ENCODE results near the gene ISCA2.
"Not testable (repeated sequence)": the region's sequence is repeated elsewhere in the genome, so short reads cannot be mapped to it uniquely, and the experiment has no call there.

ISCA2 gene, protein sequence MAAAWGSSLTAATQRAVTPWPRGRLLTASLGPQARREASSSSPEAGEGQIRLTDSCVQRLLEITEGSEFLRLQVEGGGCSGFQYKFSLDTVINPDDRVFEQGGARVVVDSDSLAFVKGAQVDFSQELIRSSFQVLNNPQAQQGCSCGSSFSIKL

GRCh38 chr14:74493343-74494261 lies at the start of gene ISCA2:
Gene ISCA2 (plus strand): TSS chr14:74493765. CDS start chr14:74493775, 10 bp downstream.
- Histone ChIP-seq H3K36me3 (ENCODE audit: control insufficient read depth, insufficient read depth, low read length) (no peaks in the 10 kb centered on the region), H3K27ac (ENCODE audit: low read depth, low read length) (peak within 1 kb of the TSS; percentile 92), H3K4me1 (ENCODE audit: control insufficient read depth, insufficient read depth, low read length) (peaks cover 10% of the 10 kb centered on the region), H3K4me3 (ENCODE audit: low read length) (peak within 1 kb of the TSS; percentile 97), H3K9ac (ENCODE audit: low read length) (peak within 1 kb of the TSS; percentile 73), H3K27me3 (ENCODE audit: control insufficient read depth, insufficient read depth, low read length) (no peaks in the 10 kb centered on the region)

DNA sequence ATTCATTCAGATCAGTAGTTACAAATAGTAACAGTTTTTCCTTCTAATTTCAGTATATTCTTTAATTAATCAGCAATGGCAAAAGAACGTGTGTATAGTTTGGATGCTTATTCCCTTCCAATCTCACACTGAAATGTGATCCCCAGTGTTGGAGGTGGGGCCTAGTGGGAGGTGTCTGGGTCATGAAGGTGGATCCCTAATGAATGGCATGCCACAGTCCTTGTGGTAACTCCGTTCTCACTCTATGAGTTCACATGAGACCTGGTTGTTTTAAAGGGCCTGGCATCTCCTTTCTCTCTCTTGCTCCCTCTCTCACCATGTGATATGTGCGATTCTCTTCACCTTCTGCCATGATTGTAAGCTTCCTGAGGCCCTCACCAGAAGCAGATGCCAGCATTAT lies 48.7 kb upstream of the ISCA2 start:
- Histone ChIP-seq H3K9ac (ENCODE audit: low read length) (no peak overlapping the region), H3K4me3 (ENCODE audit: low read length) (no peak overlapping the region), H3K27me3 (ENCODE audit: control insufficient read depth, insufficient read depth, low read length) (no peaks in the 10 kb centered on the region), H3K4me1 (ENCODE audit: control insufficient read depth, insufficient read depth, low read length) (no peaks in the 10 kb centered on the region), H3K27ac (ENCODE audit: low read depth, low read length) (no peak overlapping the region), H3K36me3 (ENCODE audit: control insufficient read depth, insufficient read depth, low read length) (no peaks in the 10 kb centered on the region)

DNA sequence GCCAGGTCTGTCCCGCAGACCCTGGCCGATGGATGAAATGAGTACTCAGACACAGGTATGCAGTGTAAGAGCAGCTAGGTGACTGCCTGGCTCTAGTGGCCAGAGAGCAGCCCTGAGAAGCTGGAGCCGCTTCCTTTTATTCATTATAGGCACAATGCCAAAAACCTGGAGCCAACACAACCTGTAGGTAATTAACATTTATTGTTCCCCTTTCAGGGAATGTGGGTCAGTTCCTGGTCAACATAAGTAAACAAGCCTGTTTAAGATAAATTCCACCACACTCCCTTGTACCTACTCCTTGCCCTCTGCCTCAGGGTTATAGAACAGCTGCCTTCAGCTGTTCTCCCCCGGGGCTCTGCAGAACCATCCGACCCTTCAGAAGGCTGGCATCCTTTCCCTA lies 39.2 kb upstream of the ISCA2 start:
- H3K36me3 ChIP-seq (ENCODE audit: control insufficient read depth, insufficient read depth, low read length); H3K4me1 ChIP-seq (ENCODE audit: control insufficient read depth, insufficient read depth, low read length); H3K9ac ChIP-seq (ENCODE audit: low read length); H3K4me3 ChIP-seq (ENCODE audit: low read length); H3K27ac ChIP-seq (ENCODE audit: low read depth, low read length); H3K27me3 ChIP-seq (ENCODE audit: control insufficient read depth, insufficient read depth, low read length): not testable (repeated sequence)

- Histone ChIP-seq H3K27me3 (ENCODE audit: control insufficient read depth, insufficient read depth, low read length) (no peaks in the 10 kb centered on the region), H3K27ac (ENCODE audit: low read depth, low read length) (no peak overlapping the region), H3K9ac (ENCODE audit: low read length) (no peak overlapping the region), H3K4me1 (ENCODE audit: control insufficient read depth, insufficient read depth, low read length) (no peaks in the 10 kb centered on the region), H3K4me3 (ENCODE audit: low read length) (no peak overlapping the region), H3K36me3 (ENCODE audit: control insufficient read depth, insufficient read depth, low read length) (no peaks in the 10 kb centered on the region)
Observed at GRCh38 chr14:74456684-74457564, 36.6 kb upstream of the ISCA2 start.

GRCh38 chr14:74457565-74457895 lies 36.0 kb upstream of the ISCA2 start:
- no peaks in the 10 kb centered on the region for H3K36me3 ChIP-seq (ENCODE audit: control insufficient read depth, insufficient read depth, low read length)
- no peaks in the 10 kb centered on the region for H3K27me3 ChIP-seq (ENCODE audit: control insufficient read depth, insufficient read depth, low read length)
- no peak overlapping the region for H3K27ac ChIP-seq (ENCODE audit: low read depth, low read length)
- no peak overlapping the region for H3K9ac ChIP-seq (ENCODE audit: low read length)
- H3K4me1 ChIP-seq (ENCODE audit: control insufficient read depth, insufficient read depth, low read length) = no peaks in the 10 kb centered on the region
- no peak overlapping the region for H3K4me3 ChIP-seq (ENCODE audit: low read length)

GRCh38 chr14:74459289-74459946 lies 34.1 kb upstream of the ISCA2 start:
- Histone ChIP-seq H3K4me3 (ENCODE audit: low read length) (no peak overlapping the region), H3K36me3 (ENCODE audit: control insufficient read depth, insufficient read depth, low read length) (no peaks in the 10 kb centered on the region), H3K27me3 (ENCODE audit: control insufficient read depth, insufficient read depth, low read length) (no peaks in the 10 kb centered on the region), H3K9ac (ENCODE audit: low read length) (no peak overlapping the region), H3K27ac (ENCODE audit: low read depth, low read length) (no peak overlapping the region), H3K4me1 (ENCODE audit: control insufficient read depth, insufficient read depth, low read length) (no peaks in the 10 kb centered on the region)

GRCh38 chr14:74459976-74460375 lies 33.6 kb upstream of the ISCA2 start:
- Histone ChIP-seq H3K4me1 (ENCODE audit: control insufficient read depth, insufficient read depth, low read length) (no peaks in the 10 kb centered on the region), H3K9ac (ENCODE audit: low read length) (no peak overlapping the region), H3K27ac (ENCODE audit: low read depth, low read length) (no peak overlapping the region), H3K36me3 (ENCODE audit: control insufficient read depth, insufficient read depth, low read length) (no peaks in the 10 kb centered on the region), H3K4me3 (ENCODE audit: low read length) (no peak overlapping the region), H3K27me3 (ENCODE audit: control insufficient read depth, insufficient read depth, low read length) (no peaks in the 10 kb centered on the region)

GRCh38 chr14:74462993-74463392 lies 30.6 kb upstream of the ISCA2 start:
- Histone ChIP-seq H3K9ac (ENCODE audit: low read length) (no peak overlapping the region), H3K4me1 (ENCODE audit: control insufficient read depth, insufficient read depth, low read length) (no peaks in the 10 kb centered on the region), H3K27me3 (ENCODE audit: control insufficient read depth, insufficient read depth, low read length) (no peaks in the 10 kb centered on the region), H3K36me3 (ENCODE audit: control insufficient read depth, insufficient read depth, low read length) (no peaks in the 10 kb centered on the region), H3K27ac (ENCODE audit: low read depth, low read length) (no peak overlapping the region), H3K4me3 (ENCODE audit: low read length) (no peak overlapping the region)

DNA sequence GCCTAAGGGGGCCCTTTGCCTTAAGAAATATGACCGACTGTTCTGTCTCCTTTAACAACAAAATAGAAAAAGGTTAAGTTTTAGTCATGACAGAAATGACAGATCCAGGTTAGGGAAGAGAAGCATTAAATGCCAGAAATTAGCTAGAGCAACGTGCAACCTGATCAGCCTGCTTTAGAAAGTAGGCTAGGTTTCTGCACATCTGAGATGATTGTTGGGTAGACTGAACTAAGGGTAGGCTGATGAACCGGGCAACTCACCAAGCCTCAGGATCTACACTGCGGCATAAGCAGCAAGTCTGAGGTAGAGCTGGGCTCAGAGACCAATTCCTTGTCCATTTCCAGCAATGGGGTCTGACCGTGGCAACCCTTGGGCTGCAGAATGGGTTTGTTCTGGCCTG lies 29.9 kb upstream of the ISCA2 start:
- no peaks in the 10 kb centered on the region for H3K27me3 ChIP-seq (ENCODE audit: control insufficient read depth, insufficient read depth, low read length)
- H3K27ac ChIP-seq (ENCODE audit: low read depth, low read length) = no peak overlapping the region

DNA sequence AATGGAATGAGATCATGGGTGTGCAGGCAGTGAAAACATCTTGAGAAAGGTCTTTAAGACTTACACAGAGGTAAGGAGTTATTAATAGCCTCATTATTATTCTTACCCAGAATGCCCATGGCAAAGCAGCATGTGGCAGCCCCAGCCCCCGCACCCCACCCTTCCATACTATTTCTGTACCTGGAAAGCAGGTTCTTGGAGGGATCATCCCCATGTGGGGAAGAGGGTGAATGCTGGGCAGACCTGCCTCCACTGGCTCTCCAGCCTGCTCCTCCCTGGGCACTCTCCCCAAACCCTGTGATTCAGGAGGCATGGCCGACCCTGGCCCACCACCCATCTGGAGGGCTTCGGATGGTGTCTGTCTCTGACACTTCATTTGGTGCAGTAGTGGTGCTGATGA lies 28.8 kb upstream of the ISCA2 start:
- H3K9ac ChIP-seq (ENCODE audit: low read length) = no peak overlapping the region
- H3K4me1 ChIP-seq (ENCODE audit: control insufficient read depth, insufficient read depth, low read length) = no peaks in the 10 kb centered on the region
- H3K27me3 ChIP-seq (ENCODE audit: control insufficient read depth, insufficient read depth, low read length) = no peaks in the 10 kb centered on the region
- H3K4me3 ChIP-seq (ENCODE audit: low read length) = no peak overlapping the region
- no peak overlapping the region for H3K27ac ChIP-seq (ENCODE audit: low read depth, low read length)
- no peaks in the 10 kb centered on the region for H3K36me3 ChIP-seq (ENCODE audit: control insufficient read depth, insufficient read depth, low read length)

More for the DNA sequence above, 29.9 kb upstream of the ISCA2 start:
- Histone ChIP-seq H3K36me3 (ENCODE audit: control insufficient read depth, insufficient read depth, low read length) (no peaks in the 10 kb centered on the region), H3K4me3 (ENCODE audit: low read length) (no peak overlapping the region), H3K4me1 (ENCODE audit: control insufficient read depth, insufficient read depth, low read length) (no peaks in the 10 kb centered on the region), H3K9ac (ENCODE audit: low read length) (no peak overlapping the region)

DNA sequence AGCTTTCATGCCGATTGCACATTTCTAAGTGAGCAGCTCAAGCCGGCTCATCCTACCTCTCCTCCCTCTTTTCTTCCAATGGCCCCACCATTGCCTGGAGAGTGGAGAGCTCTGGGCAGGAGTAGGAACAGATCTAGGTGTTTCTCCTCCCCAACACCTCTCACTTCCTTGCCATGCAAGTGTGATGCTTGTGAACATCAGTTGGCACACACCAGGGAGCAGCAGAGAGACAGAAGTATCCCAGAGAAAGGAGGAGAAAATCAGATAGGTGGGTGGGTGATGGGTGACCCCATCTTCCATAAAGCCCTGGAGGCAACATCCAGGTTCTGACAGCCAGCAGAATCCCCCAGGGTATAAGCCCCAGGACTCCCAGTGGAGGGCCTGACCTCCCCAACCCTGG lies 28.2 kb upstream of the ISCA2 start:
- H3K36me3 ChIP-seq (ENCODE audit: control insufficient read depth, insufficient read depth, low read length) = no peaks in the 10 kb centered on the region
- H3K27me3 ChIP-seq (ENCODE audit: control insufficient read depth, insufficient read depth, low read length) = no peaks in the 10 kb centered on the region
- H3K4me1 ChIP-seq (ENCODE audit: control insufficient read depth, insufficient read depth, low read length) = no peaks in the 10 kb centered on the region

GRCh38 chr14:74468513-74468912 lies 25.1 kb upstream of the ISCA2 start:
- Histone ChIP-seq H3K9ac (ENCODE audit: low read length) (no peak overlapping the region), H3K4me3 (ENCODE audit: low read length) (no peak overlapping the region), H3K36me3 (ENCODE audit: control insufficient read depth, insufficient read depth, low read length) (no peaks in the 10 kb centered on the region), H3K27ac (ENCODE audit: low read depth, low read length) (no peak overlapping the region), H3K27me3 (ENCODE audit: control insufficient read depth, insufficient read depth, low read length) (no peaks in the 10 kb centered on the region), H3K4me1 (ENCODE audit: control insufficient read depth, insufficient read depth, low read length) (no peaks in the 10 kb centered on the region)

More for the DNA sequence above, 28.2 kb upstream of the ISCA2 start:
- no peak overlapping the region for H3K27ac ChIP-seq (ENCODE audit: low read depth, low read length)
- no peak overlapping the region for H3K4me3 ChIP-seq (ENCODE audit: low read length)
- no peak overlapping the region for H3K9ac ChIP-seq (ENCODE audit: low read length)

All from rectal smooth muscle tissue (tissue), 1 donor.